GM21526 (cell line): ENCODE measurements around the gene DNAJC4.
A peak's percentile ranks its signal among the peaks of the same experiment; 100 is the strongest.

ENCODE experiments used
- ATAC-seq: cut with Tn5 transposase; IDR thresholded peaks from one replicate; pipeline ENCODE4 v1.9.1; 2021; ENCODE audit warnings: moderate library complexity; ENCODE audit not compliant: unreplicated experiment, low FRiP score

DNAJC4 gene

GRCh38 chr11:64230171-64230984 lies at the start of gene DNAJC4:
Gene DNAJC4 (plus strand): TSS chr11:64230548. CDS start chr11:64230855, 307 bp downstream.
- ATAC-seq: peak; percentile 40

- ATAC-seq: no peak
These were observed 49.5 kb upstream of the DNAJC4 start for GRCh38 chr11:64180891-64181290.

GRCh38 chr11:64181506-64182411 lies 48.6 kb upstream of the DNAJC4 start:
- ATAC-seq: no peak

- ATAC-seq: no peak
These were observed 46.5 kb upstream of the DNAJC4 start for GRCh38 chr11:64183890-64184289.

- peak; percentile 13 for ATAC-seq
These were observed 45.1 kb upstream of the DNAJC4 start for GRCh38 chr11:64185175-64185692.

GRCh38 chr11:64185693-64186491 lies 44.5 kb upstream of the DNAJC4 start, which contains the start of gene STIP1:
Gene STIP1 (plus strand): TSS chr11:64186171. CDS start chr11:64186262, 91 bp downstream.
- ATAC-seq: peak; percentile 78

GRCh38 chr11:64186492-64187165 lies 43.7 kb upstream of the DNAJC4 start:
- no peak for ATAC-seq

- ATAC-seq: no peak
These were observed 37.9 kb upstream of the DNAJC4 start for GRCh38 chr11:64192434-64192833.

- no peak for ATAC-seq
These were observed 33.7 kb upstream of the DNAJC4 start for GRCh38 chr11:64196626-64197025.

- ATAC-seq: no peak
These were observed 31.8 kb upstream of the DNAJC4 start for GRCh38 chr11:64198511-64198910.

GRCh38 chr11:64201543-64201942 lies 28.8 kb upstream of the DNAJC4 start:
- no peak for ATAC-seq

- no peak for ATAC-seq
These were observed 27.4 kb upstream of the DNAJC4 start for GRCh38 chr11:64202992-64203391.

- ATAC-seq: no peak
These were observed 26.8 kb upstream of the DNAJC4 start for GRCh38 chr11:64203421-64204079.

- no peak for ATAC-seq
These were observed 26.3 kb upstream of the DNAJC4 start for GRCh38 chr11:64204080-64204440.

GRCh38 chr11:64204464-64204989 lies 25.8 kb upstream of the DNAJC4 start:
- no peak for ATAC-seq

GRCh38 chr11:64206457-64207255 lies 23.7 kb upstream of the DNAJC4 start, which contains the start of gene FERMT3:
Gene FERMT3 (plus strand): TSS chr11:64206721. CDS start chr11:64207365, 644 bp downstream.
- ATAC-seq: no peak

GRCh38 chr11:64207256-64208085 lies 22.9 kb upstream of the DNAJC4 start:
- peak; percentile 37 for ATAC-seq
